Measurements from ENCODE around the gene FAM9C.
"Not testable (repeated sequence)": the region's sequence is repeated elsewhere in the genome, so short reads cannot be mapped to it uniquely, and the experiment has no call there.

FAM9C gene

GRCh38 chrX:13068651-13069050 is 24.2 kb upstream of the FAM9C start:
- peaks cover 5% of the 10 kb centered on the region for H3K27me3 Mint-ChIP-seq (ENCODE audit: low read depth, poor library complexity)
- peaks cover 55% of the 10 kb centered on the region for H3K9me3 Mint-ChIP-seq
- no peak overlapping the region for H3K4me3 Mint-ChIP-seq

GRCh38 chrX:13067773-13068172 is 23.4 kb upstream of the FAM9C start:
- Mint-ChIP-seq H3K4me1 (no peaks in the 10 kb centered on the region), H3K9me3 (peaks cover 58% of the 10 kb centered on the region), H3K4me3 (no peak overlapping the region), H3K27me3 (ENCODE audit: low read depth, poor library complexity) (peaks cover 8% of the 10 kb centered on the region), H3K36me3 (ENCODE audit: low read depth) (peaks cover 10% of the 10 kb centered on the region), H3K27ac (no peak overlapping the region)
- DNase-seq, result no peak
- no peak for TF ChIP-seq CTCF (IDR thresholded peaks at IDR 0.05)

More at GRCh38 chrX:13068651-13069050, 24.2 kb upstream of the FAM9C start:
- TF ChIP-seq CTCF (IDR thresholded peaks at IDR 0.05), result no peak
- DNase-seq, result no peak
- peaks cover 5% of the 10 kb centered on the region for H3K36me3 Mint-ChIP-seq (ENCODE audit: low read depth)
- H3K27ac Mint-ChIP-seq, result no peak overlapping the region
- H3K4me1 Mint-ChIP-seq, result no peaks in the 10 kb centered on the region

GRCh38 chrX:13066391-13066790 is 22.0 kb upstream of the FAM9C start:
- H3K27ac Mint-ChIP-seq, result no peak overlapping the region
- peaks cover 64% of the 10 kb centered on the region for H3K9me3 Mint-ChIP-seq
- no peak for DNase-seq
- H3K4me3 Mint-ChIP-seq, result no peak overlapping the region
- H3K36me3 Mint-ChIP-seq (ENCODE audit: low read depth), result peaks cover 13% of the 10 kb centered on the region
- H3K4me1 Mint-ChIP-seq, result no peaks in the 10 kb centered on the region
- TF ChIP-seq CTCF (IDR thresholded peaks at IDR 0.05), result no peak
- peaks cover 5% of the 10 kb centered on the region for H3K27me3 Mint-ChIP-seq (ENCODE audit: low read depth, poor library complexity)

- no peak overlapping the region for H3K4me3 Mint-ChIP-seq
- peaks cover 17% of the 10 kb centered on the region for H3K36me3 Mint-ChIP-seq (ENCODE audit: low read depth)
- peaks cover 75% of the 10 kb centered on the region for H3K9me3 Mint-ChIP-seq
- no peak for DNase-seq
- TF ChIP-seq CTCF (IDR thresholded peaks at IDR 0.05), result no peak
- H3K27ac Mint-ChIP-seq, result no peak overlapping the region
- peaks cover 9% of the 10 kb centered on the region for H3K4me1 Mint-ChIP-seq
- peaks cover 5% of the 10 kb centered on the region for H3K27me3 Mint-ChIP-seq (ENCODE audit: low read depth, poor library complexity)
Measured at GRCh38 chrX:13064599-13065143, 20.3 kb upstream of the FAM9C start.

DNA sequence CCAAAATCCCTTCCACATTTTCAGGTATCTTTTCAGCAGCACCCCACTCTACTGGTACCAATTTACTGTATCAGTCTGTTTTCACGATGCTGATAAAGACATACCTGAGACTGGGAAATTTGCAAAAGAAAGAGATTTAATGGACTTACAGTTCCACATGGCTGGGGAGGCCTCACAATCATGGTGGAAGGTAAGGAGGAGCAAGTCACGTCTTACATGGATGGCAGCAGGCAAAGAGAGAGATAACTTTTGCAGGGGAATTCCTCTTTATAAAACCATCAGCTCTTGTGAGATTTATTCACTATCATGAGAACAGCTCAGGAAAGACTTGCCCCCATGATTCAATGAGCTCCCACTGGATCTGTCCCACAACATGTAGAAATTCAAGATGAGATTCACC is 18.7 kb upstream of the FAM9C start:
- not testable (repeated sequence) for DNase-seq; H3K27ac Mint-ChIP-seq; H3K4me3 Mint-ChIP-seq; H3K27me3 Mint-ChIP-seq (ENCODE audit: low read depth, poor library complexity)
- H3K36me3 Mint-ChIP-seq (ENCODE audit: low read depth), result peaks cover 17% of the 10 kb centered on the region
- H3K9me3 Mint-ChIP-seq, result peaks cover 66% of the 10 kb centered on the region
- H3K4me1 Mint-ChIP-seq, result peaks cover 25% of the 10 kb centered on the region

DNA sequence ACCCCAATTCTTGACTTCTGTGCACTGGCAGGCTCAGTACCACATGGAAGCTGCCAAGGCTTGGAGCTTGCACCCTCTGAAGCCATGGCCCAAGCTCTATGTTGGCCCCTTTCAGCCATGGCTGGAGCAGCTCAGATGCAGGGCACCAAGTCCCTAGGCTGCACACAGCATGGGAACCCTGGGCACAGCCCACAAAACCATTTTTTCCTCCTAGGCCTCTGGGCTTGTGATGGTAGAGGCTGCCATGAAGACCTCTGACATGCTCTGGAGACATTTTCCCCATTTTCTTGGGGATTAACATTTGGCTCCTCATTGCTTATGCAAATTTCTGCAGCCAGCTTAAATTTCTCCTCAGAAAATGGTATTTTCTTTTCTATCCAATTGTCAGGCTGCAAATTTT is 17.9 kb upstream of the FAM9C start:
- peaks cover 30% of the 10 kb centered on the region for H3K4me1 Mint-ChIP-seq
- not testable (repeated sequence) for H3K27ac Mint-ChIP-seq; H3K27me3 Mint-ChIP-seq (ENCODE audit: low read depth, poor library complexity); H3K4me3 Mint-ChIP-seq; DNase-seq
- peaks cover 17% of the 10 kb centered on the region for H3K36me3 Mint-ChIP-seq (ENCODE audit: low read depth)
- H3K9me3 Mint-ChIP-seq, result peaks cover 66% of the 10 kb centered on the region

GRCh38 chrX:13061215-13061708 is 16.8 kb upstream of the FAM9C start:
- not testable (repeated sequence) for H3K4me3 Mint-ChIP-seq; H3K27me3 Mint-ChIP-seq (ENCODE audit: low read depth, poor library complexity); DNase-seq; H3K27ac Mint-ChIP-seq
- peaks cover 13% of the 10 kb centered on the region for H3K36me3 Mint-ChIP-seq (ENCODE audit: low read depth)
- peaks cover 30% of the 10 kb centered on the region for H3K4me1 Mint-ChIP-seq
- peaks cover 56% of the 10 kb centered on the region for H3K9me3 Mint-ChIP-seq

Data from nephron progenitor cell (in vitro differentiated cells).